Renal cortical epithelial cell (primary cell): Measurements from ENCODE around the gene CCNYL1. TPM values are rescaled to one million over a fixed set of nuclear protein-coding genes. Genes with fewer than 3 reads are reported as not detected.
A peak's percentile ranks its signal among the peaks of the same experiment; 100 is the strongest.

Experiments used
- DNase-seq: peaks from one replicate; pipeline ENCODE4 v3.0.0-alpha.2; 2011; ENCODE audit warnings: low read depth
- total RNA-seq: library from RNA; depleted of rRNA; stranded (reverse); fragments of >200 nt; gene quantifications from 2 replicates; pipeline ENCODE4 v1.2.3, GENCODE V29; 2014

Gene CCNYL1
- total RNA-seq, 1 donor from 2014 or later = 22.8 TPM

DNA sequence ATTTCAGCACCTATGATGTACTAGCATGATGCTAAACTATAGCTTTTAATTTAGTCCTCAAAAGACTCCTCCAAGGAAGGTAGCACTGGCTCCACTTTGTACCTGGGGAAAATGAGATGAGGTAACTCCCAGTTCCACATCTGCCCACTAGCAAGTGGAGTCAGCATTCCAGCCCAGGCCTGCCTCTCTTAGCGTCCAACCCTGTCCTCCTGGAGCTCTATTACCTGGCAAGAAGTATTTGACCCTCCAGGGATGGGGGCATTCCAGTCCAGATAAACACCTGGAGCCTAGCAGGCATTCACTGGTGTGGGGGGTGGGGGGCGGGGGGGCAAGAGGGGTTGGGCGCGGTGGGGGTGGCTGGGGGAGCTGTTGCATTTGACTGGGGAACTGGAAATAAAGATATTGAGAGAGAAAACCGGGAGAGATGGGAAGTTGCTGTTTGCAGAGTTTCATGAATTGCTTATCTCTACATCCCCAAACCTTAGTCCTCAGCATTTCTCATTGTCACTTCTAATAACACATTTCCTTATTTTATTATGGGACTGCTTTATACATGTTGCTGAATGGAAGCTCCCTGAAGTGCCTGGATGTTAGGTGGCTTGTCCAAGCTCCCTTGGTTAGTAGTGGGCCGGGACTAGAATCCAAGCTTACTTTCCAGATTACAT lies 80.3 kb downstream of the CCNYL1 start:
- no peak for DNase-seq

DNA sequence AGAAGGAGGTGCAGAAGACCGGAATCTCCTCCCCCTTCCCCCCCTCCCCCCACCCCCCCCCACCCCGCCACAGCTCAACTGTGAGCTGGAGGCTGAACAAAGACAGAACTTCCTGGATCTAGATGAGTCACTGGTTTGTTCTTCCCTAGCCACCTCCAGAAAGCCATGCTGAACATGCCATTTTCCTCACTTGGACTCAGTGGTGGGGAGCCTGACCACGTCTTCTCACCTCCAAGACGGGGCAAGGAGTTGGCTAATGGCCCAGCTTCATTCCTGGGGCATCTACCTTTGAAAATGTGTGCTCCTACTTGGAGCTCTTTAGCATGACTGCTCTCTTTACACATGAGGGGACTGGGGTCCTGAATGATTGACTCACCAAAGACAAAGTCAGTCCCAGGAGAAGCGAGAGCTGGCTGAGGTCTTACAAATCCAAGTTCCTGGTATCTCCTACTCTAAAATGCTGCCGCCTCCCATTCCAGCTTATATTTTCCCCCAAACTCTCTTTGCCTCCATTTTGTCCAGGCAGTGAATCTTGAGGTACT lies 80.9 kb downstream of the CCNYL1 start:
- peak; percentile 97 for DNase-seq

DNA sequence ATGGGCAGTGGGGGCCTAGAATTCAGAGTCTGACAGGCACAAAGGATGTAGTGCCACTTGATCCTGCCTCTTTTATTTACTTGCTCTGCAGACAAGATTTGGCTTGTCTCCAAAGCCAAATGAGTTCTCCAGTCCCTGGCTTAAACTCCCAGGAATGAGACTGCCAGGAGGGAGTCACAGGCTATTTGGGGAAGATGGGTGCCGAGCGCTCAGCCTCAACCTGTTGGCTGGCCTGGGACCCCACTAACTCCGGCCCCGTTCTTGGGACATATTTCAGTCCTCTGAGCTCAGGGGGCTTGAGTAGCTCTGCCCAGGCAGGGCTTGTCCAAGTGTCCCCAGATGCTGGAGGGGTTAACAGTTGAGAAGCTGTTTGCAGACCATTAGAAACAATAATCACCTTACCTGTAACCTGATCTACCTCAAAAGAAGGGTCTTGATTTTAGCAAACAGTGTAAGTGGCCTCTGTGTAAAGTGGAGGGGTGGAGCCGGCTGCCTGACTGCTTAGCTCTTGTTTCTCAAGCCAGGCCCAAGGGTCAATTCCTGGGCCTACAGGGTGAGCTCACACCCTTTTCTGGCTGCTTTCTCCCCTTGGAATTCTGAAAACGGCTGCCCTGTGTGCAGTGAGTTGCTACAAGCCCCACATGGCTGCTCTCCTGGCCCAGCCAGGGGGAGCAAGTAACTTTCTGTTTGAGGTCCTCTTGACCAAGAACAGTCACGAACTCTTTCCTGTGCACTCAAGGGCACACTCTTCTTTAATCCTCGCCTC lies 85.3 kb downstream of the CCNYL1 start:
- DNase-seq = peak; percentile 89

DNA sequence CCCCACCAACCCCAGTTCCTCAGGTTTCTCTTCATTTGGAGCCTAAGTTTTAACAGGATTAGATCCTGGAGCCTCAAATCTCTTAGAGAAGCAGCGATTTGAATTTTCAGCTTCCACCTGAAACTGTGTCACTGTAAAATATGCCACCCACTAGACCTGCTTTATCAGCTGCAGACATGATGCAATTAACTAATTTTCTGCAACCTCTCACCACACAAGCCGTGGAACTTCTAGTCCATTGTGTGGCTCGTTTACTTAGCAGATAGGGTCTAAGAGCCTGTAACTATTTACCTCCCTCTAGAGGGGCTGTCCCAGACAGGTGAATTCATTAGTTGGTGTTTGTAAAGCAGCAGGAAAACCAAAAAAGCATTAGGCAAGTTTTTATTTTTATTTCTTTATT lies 89.8 kb downstream of the CCNYL1 start:
- DNase-seq = no peak

DNA sequence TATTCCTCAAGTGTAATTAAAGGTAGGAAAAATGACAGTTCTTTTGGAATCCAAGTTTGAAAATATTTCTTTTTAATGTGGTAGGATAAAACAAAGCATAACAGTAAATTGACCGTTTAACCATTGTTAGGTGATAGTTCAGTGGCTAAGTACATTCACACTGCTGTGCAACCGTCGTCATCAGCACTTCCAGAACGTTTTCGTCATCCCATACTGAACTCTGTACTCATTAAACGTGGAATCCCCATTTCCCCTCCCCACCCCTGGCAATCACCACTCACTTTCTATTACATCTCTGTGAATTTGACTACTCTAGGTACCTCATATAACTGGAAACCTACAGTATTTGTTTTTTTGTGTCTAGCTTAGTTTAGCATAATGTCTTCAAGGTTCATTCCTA lies 91.2 kb downstream of the CCNYL1 start:
- peak; percentile 74 for DNase-seq

Other genes with a start within 250 kb of the CCNYL1 start
- 41.3 and 68.4 TPM in 2 replicates for gene CREB1, start 181.7 kb upstream of the CCNYL1 start, total RNA-seq
- 18.5 and 31.1 TPM in 2 replicates for gene METTL21A, start 86.2 kb upstream of the CCNYL1 start, total RNA-seq
- 7.8 and 15.4 TPM in 2 replicates for gene FZD5, start 58.3 kb downstream of the CCNYL1 start, total RNA-seq